ENCODE measurements around the gene WDR75.

DNA sequence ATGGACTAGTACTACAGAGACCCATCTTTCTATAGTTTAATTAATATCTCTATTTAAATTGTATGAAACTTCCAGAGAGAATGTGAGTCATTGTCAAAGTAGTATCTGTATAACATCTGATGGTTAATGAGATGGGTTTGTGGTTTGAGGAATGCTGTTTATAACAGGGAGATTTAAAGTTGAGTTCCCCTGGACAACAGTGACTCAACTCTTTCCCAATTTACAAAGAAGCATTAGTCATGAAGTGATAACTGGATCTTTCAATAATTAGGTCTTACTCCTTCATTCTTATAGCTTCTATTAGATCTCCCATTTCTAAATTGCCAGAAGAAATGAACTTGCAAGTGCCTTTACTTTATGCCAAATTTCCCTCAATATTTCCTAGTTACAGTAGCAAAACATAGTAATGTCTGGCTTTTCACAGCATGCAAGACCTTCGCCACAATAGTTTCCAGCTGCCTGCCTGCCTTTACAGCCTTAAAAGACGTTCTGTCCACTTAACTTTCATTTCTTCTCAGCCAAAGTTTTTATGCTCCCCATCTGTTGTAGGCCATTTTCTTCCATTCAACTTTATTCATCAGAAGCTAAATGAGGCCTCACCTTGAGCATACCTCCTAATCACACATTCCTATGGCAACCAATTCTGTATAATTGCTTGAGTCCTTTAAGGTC is 47.7 kb upstream of the WDR75 start:
- TF ChIP-seq, protein P1, sequence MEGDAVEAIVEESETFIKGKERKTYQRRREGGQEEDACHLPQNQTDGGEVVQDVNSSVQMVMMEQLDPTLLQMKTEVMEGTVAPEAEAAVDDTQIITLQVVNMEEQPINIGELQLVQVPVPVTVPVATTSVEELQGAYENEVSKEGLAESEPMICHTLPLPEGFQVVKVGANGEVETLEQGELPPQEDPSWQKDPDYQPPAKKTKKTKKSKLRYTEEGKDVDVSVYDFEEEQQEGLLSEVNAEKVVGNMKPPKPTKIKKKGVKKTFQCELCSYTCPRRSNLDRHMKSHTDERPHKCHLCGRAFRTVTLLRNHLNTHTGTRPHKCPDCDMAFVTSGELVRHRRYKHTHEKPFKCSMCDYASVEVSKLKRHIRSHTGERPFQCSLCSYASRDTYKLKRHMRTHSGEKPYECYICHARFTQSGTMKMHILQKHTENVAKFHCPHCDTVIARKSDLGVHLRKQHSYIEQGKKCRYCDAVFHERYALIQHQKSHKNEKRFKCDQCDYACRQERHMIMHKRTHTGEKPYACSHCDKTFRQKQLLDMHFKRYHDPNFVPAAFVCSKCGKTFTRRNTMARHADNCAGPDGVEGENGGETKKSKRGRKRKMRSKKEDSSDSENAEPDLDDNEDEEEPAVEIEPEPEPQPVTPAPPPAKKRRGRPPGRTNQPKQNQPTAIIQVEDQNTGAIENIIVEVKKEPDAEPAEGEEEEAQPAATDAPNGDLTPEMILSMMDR (IDR thresholded peaks at IDR 0.05 in 8 of 11, conservative IDR thresholded peaks at IDR 0.05 in 3 of 11), result no peak
- TF ChIP-seq POLR2A (IDR thresholded peaks at IDR 0.05) (no peak), POLR2AphosphoS5 (IDR thresholded peaks at IDR 0.05) (no peak)

Data from spleen (tissue), 7 donors.